SW 1271 (cell line): ENCODE results near the gene IL22RA1.

Source experiments
- DNase-seq, 2 experiments: peaks; one replicate each; lab custom pipeline; 2025; lab: John Stamatoyannopoulos, UW

The IL22RA1 gene

GRCh38 chr1:24111996-24112779 lies 30.8 kb downstream of the IL22RA1 start, which contains the start of gene MYOM3:
MYOM3 (minus strand) TSS chr1:24112135; CDS start chr1:24108636, 3,499 bp downstream.
- peak in 1 of 2 experiments; percentile 18 for DNase-seq

GRCh38 chr1:24111262-24111995 lies 31.5 kb downstream of the IL22RA1 start:
- DNase-seq, result no peak

DNA sequence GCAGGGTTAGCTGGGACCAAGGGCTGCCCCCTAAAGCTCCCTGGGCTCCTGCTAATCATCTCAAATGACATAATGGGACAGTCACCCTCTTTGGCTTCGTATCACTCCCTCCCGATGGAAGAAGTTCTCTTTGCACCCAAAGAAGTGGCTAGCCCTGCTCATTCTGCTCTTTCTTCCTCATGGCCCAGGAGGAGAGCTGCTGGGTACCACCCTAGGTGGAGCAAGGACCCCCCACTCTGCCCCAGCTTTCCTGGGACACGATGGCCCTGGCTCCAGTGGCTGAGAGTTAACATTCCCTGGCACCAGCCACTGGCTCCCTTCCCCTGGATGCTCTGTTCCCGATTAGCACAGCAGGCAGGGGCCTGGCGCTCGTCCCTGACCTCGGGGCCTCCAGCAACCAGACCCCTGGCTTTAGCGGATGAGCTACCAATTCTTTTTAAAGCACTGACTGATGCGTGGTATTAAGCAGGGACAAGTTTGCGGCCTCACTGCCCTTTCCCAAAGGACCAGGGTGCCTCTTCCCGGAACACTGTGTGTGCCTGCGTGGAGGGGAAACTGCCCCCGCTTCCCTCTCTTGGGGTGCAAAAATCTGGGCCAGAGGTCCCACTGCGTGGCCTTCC lies 32.2 kb downstream of the IL22RA1 start:
- DNase-seq, result no peak

DNA sequence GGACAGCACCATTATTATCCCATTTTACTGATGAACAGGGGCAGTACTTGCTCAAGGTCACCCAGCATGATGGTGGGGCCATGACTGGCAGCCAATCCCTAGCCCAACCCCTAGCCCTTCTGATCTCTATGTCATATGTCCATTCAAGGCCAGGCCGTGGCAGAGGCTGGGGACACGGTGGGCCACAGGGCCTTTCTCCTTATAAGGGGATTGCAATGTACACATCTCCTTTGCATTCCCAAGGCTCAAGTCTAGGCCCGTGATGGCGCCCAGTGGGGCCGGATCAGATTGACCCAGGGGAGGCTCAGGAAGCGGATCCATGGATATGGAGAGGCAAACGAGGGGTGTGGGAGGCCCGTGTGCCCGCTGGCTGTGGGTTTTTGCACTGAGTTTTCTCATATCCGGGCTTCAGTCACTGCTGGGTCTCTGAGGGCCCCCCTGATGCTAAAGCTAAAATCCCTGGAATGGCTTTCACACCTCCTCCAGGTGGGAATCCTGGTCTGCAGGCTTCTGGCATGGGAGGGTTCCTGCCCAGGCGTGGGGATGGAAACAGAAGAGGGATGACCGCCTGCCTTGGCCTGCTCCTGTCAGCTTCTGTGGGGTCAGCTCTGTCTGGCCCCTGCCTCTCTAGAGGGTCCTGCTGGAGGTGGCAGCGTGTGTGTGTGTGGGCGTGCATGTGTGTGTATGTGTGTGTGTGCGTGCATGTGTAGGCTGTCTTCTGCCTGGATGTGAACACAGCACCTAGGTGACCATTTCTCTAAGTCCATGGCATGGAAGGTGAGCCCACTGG lies 33.1 kb downstream of the IL22RA1 start:
- DNase-seq, result no peak

DNA sequence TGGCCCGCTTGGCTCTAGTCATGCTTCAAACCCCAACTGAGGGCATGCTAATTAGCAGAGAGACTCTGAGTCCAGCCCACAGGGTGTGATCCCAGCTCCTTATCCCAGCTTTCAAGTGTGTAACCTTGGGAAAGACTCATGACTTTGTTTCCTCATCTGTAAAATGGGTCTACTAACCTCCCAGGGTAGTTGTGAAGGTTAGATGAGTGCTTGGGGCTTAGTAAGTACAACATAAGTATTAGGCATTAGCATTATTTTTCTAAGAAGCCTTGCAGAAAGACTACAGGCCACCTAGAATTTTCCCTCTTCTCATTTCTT lies 33.8 kb downstream of the IL22RA1 start:
- DNase-seq, result no peak

DNA sequence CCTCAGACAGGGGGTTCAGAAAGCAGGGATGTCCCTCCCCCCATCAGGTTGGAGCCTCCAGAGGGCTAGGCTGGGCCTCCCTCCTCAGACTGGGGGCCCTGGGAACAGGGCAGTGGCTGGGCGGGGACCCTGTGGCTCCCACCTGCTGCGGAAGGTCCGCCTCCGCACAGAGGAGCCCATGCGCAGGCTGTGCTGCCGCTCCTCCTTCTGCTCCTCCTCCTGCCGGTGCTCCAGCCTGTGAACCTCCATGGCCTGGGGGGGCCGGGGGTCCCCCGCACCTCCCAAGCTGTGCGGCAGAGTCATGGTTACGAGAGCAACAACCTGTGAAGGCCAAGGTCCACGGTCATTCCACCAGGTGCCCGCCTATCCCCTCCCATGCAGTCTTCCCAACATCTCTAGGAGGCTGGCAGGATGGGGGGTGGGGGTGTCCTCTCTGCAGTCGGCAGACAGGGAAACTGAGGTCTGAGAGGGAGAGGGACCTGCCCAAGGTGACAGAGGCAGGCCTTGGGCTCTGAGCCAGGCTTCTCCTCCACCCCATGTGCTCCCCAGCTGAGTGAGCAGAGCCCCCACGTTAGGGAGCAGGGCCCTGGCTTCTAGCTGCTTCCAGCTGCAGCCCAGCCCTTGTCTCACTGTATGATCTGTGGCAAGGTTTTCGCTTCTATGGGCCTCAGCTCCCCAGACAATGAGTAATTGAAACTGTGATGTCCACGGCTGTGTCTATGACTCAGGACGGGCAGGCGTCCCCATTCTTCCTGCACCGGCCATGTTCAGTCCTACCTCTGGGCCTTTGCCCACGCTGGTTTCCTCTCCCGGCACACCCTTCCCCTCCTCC lies 34.4 kb downstream of the IL22RA1 start:
- DNase-seq, result no peak

GRCh38 chr1:24107462-24108138 lies 35.3 kb downstream of the IL22RA1 start:
- no peak for DNase-seq

- DNase-seq, result no peak
These were observed 37.4 kb downstream of the IL22RA1 start for GRCh38 chr1:24105368-24106160.

GRCh38 chr1:24104854-24105253 lies 38.1 kb downstream of the IL22RA1 start:
- no peak for DNase-seq

DNA sequence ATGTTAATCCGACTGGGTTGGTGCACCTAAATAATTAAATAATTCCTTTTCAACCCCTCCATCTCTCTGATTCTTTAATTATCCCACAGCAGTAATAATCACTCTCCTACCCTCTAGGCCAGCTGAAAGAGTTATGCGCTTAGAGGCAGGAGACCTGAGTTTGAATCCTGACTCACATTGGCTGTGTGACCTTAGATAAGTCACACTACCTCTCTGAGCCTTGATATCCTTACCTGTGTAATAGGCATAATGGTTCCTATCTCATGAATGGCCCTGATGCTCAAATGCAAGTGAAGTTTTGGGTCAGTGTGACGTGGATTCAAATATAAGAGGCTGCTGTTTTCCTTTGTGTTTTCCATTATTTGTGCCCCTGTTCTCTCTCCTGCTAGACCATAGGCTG lies 39.1 kb downstream of the IL22RA1 start:
- DNase-seq, result no peak

- no peak for DNase-seq
These were observed 39.5 kb downstream of the IL22RA1 start for GRCh38 chr1:24103408-24103807.

GRCh38 chr1:24102961-24103360 lies 40.0 kb downstream of the IL22RA1 start:
- no peak for DNase-seq

GRCh38 chr1:24101796-24102586 lies 40.9 kb downstream of the IL22RA1 start:
- no peak for DNase-seq

DNA sequence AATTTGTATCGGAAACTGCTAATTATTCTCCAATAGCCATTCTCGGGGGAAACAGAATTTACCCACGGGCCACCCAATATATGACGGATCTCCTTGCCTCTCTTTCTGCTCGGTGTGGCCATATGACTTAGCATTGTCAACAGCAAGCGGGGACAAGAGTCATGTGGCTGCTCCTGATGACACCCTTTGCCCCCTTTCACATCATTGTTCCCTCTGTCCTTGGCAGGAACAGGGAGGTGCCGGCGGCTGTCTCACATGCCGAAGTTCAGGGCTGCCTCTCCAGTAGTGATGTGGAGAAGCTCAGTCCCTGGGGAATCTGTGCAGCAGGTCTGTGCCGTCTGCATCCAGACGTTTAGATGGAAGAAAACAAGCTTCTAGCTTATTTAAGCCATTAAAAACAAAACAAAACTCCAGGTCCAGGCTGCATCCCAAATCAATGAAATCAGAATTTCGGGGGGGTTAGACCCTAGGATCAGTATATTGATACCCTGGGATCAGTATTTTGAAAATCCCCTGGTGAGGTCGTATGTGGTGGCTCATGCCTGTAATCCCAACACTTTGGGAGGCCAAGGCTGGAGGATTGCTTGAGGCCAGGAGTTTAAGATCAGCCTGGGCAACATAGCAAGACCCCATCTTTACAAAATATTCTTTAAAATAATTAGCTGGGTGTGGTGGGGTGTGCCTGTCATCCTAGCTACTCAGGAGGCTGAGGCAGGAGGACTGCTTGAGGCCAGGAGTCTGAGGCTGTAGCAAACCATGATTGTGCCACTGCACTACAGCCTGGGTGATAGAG lies 41.8 kb downstream of the IL22RA1 start:
- no peak for DNase-seq

- no peak for DNase-seq
These were observed 43.8 kb downstream of the IL22RA1 start for GRCh38 chr1:24098943-24099638.

GRCh38 chr1:24098102-24098501 lies 44.8 kb downstream of the IL22RA1 start:
- DNase-seq, result no peak

DNA sequence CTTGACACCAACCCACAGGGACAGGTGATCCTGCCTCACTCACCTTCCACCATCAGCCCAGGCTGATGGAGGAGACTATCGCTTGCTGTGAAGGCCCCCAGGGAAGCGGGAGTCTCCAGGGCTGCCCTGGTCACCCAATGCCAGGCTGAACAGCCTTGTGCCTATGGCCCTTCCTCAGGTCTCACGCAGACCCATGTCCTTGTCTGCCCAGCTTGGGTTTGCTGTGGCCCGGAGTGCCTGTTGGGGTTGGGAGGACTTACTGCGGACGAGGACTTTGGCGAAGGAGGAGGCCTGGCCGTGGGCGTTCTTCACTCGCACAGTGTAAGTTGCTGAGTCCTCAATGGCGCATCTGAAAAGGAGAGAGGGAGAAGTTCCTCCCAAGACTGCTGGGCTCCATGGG lies 45.3 kb downstream of the IL22RA1 start:
- no peak for DNase-seq

DNA sequence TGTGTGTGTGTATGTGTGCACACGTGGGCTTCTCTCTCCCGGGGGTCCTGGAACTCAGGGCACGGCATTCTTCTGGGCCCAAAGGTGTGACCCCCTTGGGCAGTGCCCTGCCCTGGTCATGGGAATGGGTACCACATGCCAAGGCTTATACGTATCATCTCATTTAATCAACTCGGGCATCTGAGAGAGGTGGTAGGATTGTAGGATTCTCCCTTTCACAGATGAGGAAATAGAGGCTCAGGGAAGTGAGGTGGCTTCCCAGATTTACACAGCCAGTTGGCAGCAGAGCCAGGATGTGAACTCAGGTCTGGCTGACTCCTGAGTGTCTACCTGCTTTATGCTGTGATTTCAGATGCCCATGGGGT lies 46.2 kb downstream of the IL22RA1 start:
- no peak for DNase-seq
